CD4-positive, CD25-positive, alpha-beta regulatory T cell (primary cell): ENCODE results near the gene MRPL55. TPM values are rescaled to one million over a fixed set of nuclear protein-coding genes. Genes with fewer than 3 reads are reported as not detected.
A peak's percentile ranks its signal among the peaks of the same experiment; 100 is the strongest.

Experiments
- ATAC-seq, 2 donors: fragments of 150-1000 bp; cut with Tn5 transposase; one replicate each; pipeline ENCODE4 v1.10.0; 2021; ENCODE audit warnings: low read depth in 2 of 2, moderate number of reproducible peaks in 2 of 2, moderate library complexity in 1 of 2
- DNase-seq, 3 donors: peaks; one replicate each; pipeline versions ENCODE4 v3.0.0 to v3.0.0-alpha.2; 2012 to 2022; ENCODE audit warnings: mixed read lengths in 1 of 3
- H3K27ac ChIP-seq: one replicate; pipeline ENCODE4 v1.7.0; 2013; ENCODE audit warnings: mild to moderate bottlenecking, low read length; ENCODE audit not compliant: insufficient read depth, poor library complexity, severe bottlenecking
- H3K27me3 ChIP-seq: one replicate; pipeline ENCODE4 v1.7.0; 2013; ENCODE audit warnings: low read length; ENCODE audit not compliant: control insufficient read depth, insufficient read depth
- H3K36me3 ChIP-seq: one replicate; pipeline ENCODE4 v1.7.0; 2013; ENCODE audit warnings: mild to moderate bottlenecking, low read length, moderate library complexity; ENCODE audit not compliant: control insufficient read depth, insufficient read depth
- H3K4me1 ChIP-seq: 2 replicates; pipeline ENCODE4 v1.7.0; 2013; ENCODE audit warnings: mild to moderate bottlenecking, low read length; ENCODE audit not compliant: insufficient read depth, control insufficient read depth, poor library complexity, severe bottlenecking
- H3K4me3 ChIP-seq: one replicate; pipeline ENCODE4 v1.7.0; 2013; ENCODE audit warnings: low read depth, mild to moderate bottlenecking, low read length, moderate library complexity
- H3K9me3 ChIP-seq, 2 experiments: 1 replicate in 1 of 2; 2 replicates in 1 of 2; pipeline ENCODE4 v1.7.0; 2013; ENCODE audit warnings: low read length in 2 of 2, mild to moderate bottlenecking in 1 of 2, moderate library complexity in 1 of 2; ENCODE audit not compliant: control insufficient read depth in 2 of 2
- H3K27ac Mint-ChIP-seq, 3 donors: one replicate each; pipeline ENCODE4 v1.8.0; 2020 to 2022; ENCODE audit warnings: mild to moderate bottlenecking in 3 of 3, mixed read lengths in 3 of 3, moderate library complexity in 2 of 3
- H3K27me3 Mint-ChIP-seq: one replicate; pipeline ENCODE4 v1.8.0; 2022; ENCODE audit warnings: mild to moderate bottlenecking, mixed read lengths
- H3K36me3 Mint-ChIP-seq: one replicate; pipeline ENCODE4 v1.8.0; 2020; ENCODE audit warnings: mixed read lengths
- H3K4me1 Mint-ChIP-seq, 4 donors: one replicate each; pipeline ENCODE4 v1.8.0; 2020 to 2022; ENCODE audit warnings: mixed read lengths in 4 of 4, mild to moderate bottlenecking in 1 of 4
- H3K4me3 Mint-ChIP-seq, 4 donors: one replicate each; pipeline ENCODE4 v1.8.0; 2020 to 2022; ENCODE audit warnings: mild to moderate bottlenecking in 4 of 4, mixed read lengths in 4 of 4, moderate library complexity in 3 of 4
- H3K9me3 Mint-ChIP-seq, 7 donors: one replicate each; pipeline ENCODE4 v1.8.0; 2020 to 2022; ENCODE audit warnings: mixed read lengths in 7 of 7, mild to moderate bottlenecking in 3 of 7, moderate library complexity in 2 of 7
- polyA plus RNA-seq, 4 donors: library from polyadenylated mRNA; unstranded; fragments of 300-500 nt; fragmentation: Illumina TruSeq; gene quantifications; one replicate each; pipeline ENCODE4 v1.2.3, GENCODE V29; 2021
- total RNA-seq: library from RNA; stranded (reverse); gene quantifications from one replicate; pipeline ENCODE4 v1.2.3, GENCODE V29; 2022

Gene MRPL55
- total and polyA plus RNA-seq, 5 donors from 2014 or later = 62.5 to 163 (median 134) TPM

DNA sequence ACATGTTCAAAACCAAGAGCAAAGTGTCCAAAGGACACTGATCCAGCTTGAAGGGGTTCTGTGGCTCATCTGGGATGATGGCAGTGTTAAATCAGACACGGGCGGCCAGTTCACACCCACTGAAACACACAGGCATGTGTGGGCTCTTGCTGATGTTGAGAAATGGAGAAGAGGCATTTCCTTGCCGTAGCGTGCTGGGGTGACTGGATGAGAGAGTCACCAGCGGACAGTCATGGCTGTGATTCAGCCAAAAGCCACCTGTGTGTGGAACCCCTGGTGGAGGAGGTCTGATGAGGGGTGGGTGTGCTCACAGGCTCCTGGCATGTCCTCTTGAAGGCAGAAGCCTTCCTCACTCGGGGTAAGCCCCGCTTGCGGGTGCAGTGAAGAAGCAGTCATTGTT is 13.2 kb downstream of the MRPL55 start:
- DNase-seq (no peak), ATAC-seq (no peak)
- H3K27me3 Mint-ChIP-seq = no peaks in the 10 kb centered on the region
- no peaks in the 10 kb centered on the region for H3K27me3 ChIP-seq
- H3K27ac ChIP-seq = no peak overlapping the region
- H3K4me3 ChIP-seq = no peak overlapping the region
- H3K9me3 Mint-ChIP-seq = peaks cover 0 to 14% (median 2%) of the 10 kb centered on the region in 7 donors
- peaks cover 53% of the 10 kb centered on the region for H3K36me3 Mint-ChIP-seq
- H3K4me1 Mint-ChIP-seq = peaks cover 11 to 61% (median 28%) of the 10 kb centered on the region in 4 donors
- H3K9me3 ChIP-seq = peaks cover 6 to 14% of the 10 kb centered on the region in 2 experiments
- no peak overlapping the region for H3K4me3 Mint-ChIP-seq
- peak overlapping the region in 1 of 3 donors; percentile 36 for H3K27ac Mint-ChIP-seq
- peaks cover 17% of the 10 kb centered on the region for H3K4me1 ChIP-seq
- H3K36me3 ChIP-seq = peaks cover 52% of the 10 kb centered on the region

DNA sequence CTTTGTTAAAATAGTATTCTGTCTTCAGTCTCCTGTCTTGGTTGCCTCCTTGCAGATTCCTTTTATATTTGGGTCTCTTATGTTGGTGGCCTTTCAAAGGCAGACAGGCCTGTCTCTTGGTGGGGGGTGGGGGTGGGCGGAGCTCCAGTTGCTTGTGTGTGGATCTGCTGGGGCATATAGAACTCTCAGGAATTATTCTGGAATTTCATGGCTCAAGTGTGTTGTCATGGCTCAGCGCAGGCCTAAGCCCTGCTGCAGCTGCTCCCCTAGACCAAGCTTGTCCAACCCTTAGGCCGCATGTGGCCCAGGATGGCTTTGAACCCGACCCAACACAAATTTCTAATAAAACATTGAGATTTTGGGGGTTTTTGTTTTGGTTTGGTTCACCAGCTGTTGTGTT is 13.9 kb downstream of the MRPL55 start:
- no peak overlapping the region for H3K4me3 ChIP-seq
- peaks cover 25% of the 10 kb centered on the region for H3K4me1 ChIP-seq
- H3K27ac ChIP-seq = no peak overlapping the region
- Mint-ChIP-seq H3K36me3 (peaks cover 53% of the 10 kb centered on the region), H3K9me3 (peaks cover 0 to 14% (median 2%) of the 10 kb centered on the region in 7 donors), H3K27me3 (no peaks in the 10 kb centered on the region), H3K4me3 (peak overlapping the region in 2 of 4 donors; percentile 58 to 74), H3K4me1 (peaks cover 17 to 69% (median 32%) of the 10 kb centered on the region in 4 donors), H3K27ac (peak overlapping the region in 2 of 3 donors; percentile 48 to 68)
- DNase-seq (no peak), ATAC-seq (no peak)
- peaks cover 6 to 14% of the 10 kb centered on the region in 2 experiments for H3K9me3 ChIP-seq
- H3K27me3 ChIP-seq = no peaks in the 10 kb centered on the region
- peaks cover 53% of the 10 kb centered on the region for H3K36me3 ChIP-seq

DNA sequence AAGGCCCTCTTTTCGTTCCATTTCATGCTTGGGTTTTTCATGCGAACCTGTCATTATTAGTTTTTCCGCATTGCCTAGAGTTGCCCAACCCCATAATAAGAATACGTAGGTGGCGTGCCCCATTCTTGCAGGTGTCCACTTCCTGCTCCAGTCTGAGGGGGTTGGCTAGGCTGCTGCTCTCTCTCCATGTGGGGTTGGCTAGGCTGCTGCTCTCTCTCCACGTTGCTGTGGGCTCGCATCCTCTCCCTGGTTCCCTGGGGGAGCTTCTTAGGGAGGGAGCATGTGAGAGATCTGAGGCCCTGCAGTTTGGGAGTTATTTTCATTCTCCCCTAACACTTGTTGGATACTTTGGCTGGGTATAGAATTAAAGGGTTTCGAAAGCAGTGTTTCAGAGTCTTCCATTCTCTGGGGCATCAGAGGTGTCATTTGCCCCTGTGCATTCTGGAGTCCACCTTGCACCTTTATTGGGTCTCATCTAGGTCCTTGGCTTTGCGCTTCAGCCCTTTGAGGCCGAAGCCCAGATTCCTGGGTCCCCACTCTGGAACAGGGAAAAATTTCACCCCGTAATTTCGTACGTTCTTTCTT is 14.6 kb downstream of the MRPL55 start:
- H3K4me1 Mint-ChIP-seq = peaks cover 17 to 75% (median 37%) of the 10 kb centered on the region in 4 donors

DNA sequence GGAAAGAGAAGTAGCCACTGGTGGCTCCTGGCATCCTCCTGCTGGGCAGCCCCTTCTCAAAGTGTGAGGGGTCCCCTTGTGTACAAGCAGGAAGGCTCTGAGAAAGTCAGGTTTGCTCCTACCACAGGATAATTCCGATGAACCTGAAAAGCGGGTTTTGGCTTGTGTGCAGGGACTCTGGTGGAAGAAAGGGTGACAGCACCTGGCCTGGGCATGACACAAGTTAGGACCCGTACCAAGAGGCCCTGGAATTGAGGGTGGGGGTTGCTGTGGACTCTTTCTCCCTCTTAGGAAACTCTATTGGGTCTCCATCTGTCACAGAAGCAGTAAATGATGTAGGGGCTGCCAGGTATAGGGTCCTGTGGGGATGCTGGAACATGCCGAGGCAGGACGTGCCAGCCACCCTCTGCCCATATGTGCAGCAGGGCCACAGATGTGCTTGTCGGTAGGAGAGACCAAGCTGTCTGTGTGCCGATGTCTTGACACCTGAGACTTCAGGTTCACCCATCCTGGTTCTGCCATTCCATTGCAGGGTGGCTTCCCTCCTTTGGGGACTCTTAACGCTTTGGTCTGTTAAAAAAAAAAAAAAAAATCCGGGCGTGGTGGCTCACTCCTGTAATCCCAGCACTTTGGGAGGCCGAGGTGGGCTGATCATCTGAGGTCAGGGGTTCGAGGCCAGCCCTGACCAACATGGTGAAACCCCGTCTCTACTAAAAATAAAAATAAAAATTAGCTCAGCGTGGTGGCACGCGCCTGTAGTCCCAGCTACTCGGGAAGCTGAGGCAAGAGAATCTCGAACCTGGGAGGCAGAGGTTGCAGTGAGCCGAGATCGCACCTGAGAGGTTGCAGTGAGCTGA is 15.8 kb downstream of the MRPL55 start:
- H3K27ac ChIP-seq = no peak overlapping the region
- peaks cover 44% of the 10 kb centered on the region for H3K4me1 ChIP-seq
- H3K9me3 Mint-ChIP-seq = peaks cover 0 to 14% (median 2%) of the 10 kb centered on the region in 7 donors
- peaks cover 45% of the 10 kb centered on the region for H3K36me3 ChIP-seq
- ATAC-seq (no peak), DNase-seq (no peak)
- H3K36me3 Mint-ChIP-seq = peaks cover 43% of the 10 kb centered on the region
- H3K27me3 Mint-ChIP-seq = no peaks in the 10 kb centered on the region
- H3K27ac Mint-ChIP-seq = peak overlapping the region in 1 of 3 donors; percentile 26
- peaks cover 17 to 79% (median 47%) of the 10 kb centered on the region in 4 donors for H3K4me1 Mint-ChIP-seq
- H3K4me3 ChIP-seq = no peak overlapping the region
- peak overlapping the region in 1 of 4 donors; percentile 85 for H3K4me3 Mint-ChIP-seq
- peaks cover 6 to 14% of the 10 kb centered on the region in 2 experiments for H3K9me3 ChIP-seq
- no peaks in the 10 kb centered on the region for H3K27me3 ChIP-seq

More for the DNA sequence above, 14.6 kb downstream of the MRPL55 start:
- Histone ChIP-seq H3K4me1 (peaks cover 32% of the 10 kb centered on the region), H3K36me3 (peaks cover 50% of the 10 kb centered on the region), H3K27ac (no peak overlapping the region), H3K9me3 (peaks cover 6 to 14% of the 10 kb centered on the region in 2 experiments), H3K27me3 (no peaks in the 10 kb centered on the region), H3K4me3 (no peak overlapping the region)
- Mint-ChIP-seq H3K4me3 (peak overlapping the region in 1 of 4 donors; percentile 58), H3K27ac (peak overlapping the region; percentile 48 to 68 (median 56)), H3K27me3 (no peaks in the 10 kb centered on the region), H3K9me3 (peaks cover 0 to 14% (median 2%) of the 10 kb centered on the region in 7 donors), H3K36me3 (peaks cover 52% of the 10 kb centered on the region)
- no peak for ATAC-seq
- no peak for DNase-seq

DNA sequence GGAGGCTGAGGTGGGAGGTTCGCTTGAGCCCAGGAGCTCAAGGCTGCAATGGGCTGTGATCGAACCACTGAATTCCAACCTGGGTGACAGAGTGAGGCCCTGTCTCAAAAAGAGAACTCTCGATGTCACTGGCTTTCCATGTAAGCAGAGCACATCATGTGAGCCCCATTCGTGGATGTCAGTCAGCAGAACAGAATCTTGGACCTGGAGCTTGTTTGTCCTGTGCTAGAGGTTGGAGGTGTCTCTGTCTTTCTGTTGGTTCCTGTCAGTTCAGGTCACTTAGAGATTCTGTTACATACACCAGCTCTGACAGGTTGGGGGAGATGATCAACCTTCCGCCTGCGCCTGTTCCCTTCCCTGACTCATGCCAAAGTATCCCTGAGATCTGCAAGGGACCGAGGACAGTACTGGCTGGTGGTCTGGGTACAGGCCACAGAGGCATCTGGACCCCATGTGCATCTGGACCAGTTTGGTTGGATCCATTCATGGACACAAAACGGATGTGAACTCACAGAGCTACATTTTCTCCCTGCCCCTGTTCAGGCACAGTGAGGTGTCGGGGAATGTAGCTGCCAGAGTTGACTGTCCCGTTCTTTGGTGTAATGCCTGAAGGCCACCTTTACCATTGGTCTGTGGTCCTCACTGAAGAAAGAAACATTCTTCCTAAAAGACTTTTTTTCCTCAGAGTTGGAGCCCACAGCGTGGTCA is 16.6 kb downstream of the MRPL55 start:
- Mint-ChIP-seq H3K4me3 (peak overlapping the region in 2 of 4 donors; percentile 85 to 100), H3K9me3 (peaks cover 0 to 14% (median 2%) of the 10 kb centered on the region in 7 donors), H3K4me1 (peaks cover 22 to 83% (median 55%) of the 10 kb centered on the region in 4 donors), H3K36me3 (peaks cover 38% of the 10 kb centered on the region), H3K27ac (peak overlapping the region; percentile 26 to 83 (median 55)), H3K27me3 (no peaks in the 10 kb centered on the region)
- no peak overlapping the region for H3K27ac ChIP-seq
- H3K36me3 ChIP-seq = peaks cover 39% of the 10 kb centered on the region
- peaks cover 52% of the 10 kb centered on the region for H3K4me1 ChIP-seq
- no peak overlapping the region for H3K4me3 ChIP-seq
- DNase-seq (no peak), ATAC-seq (no peak)
- H3K9me3 ChIP-seq = peaks cover 6 to 14% of the 10 kb centered on the region in 2 experiments
- no peaks in the 10 kb centered on the region for H3K27me3 ChIP-seq

DNA sequence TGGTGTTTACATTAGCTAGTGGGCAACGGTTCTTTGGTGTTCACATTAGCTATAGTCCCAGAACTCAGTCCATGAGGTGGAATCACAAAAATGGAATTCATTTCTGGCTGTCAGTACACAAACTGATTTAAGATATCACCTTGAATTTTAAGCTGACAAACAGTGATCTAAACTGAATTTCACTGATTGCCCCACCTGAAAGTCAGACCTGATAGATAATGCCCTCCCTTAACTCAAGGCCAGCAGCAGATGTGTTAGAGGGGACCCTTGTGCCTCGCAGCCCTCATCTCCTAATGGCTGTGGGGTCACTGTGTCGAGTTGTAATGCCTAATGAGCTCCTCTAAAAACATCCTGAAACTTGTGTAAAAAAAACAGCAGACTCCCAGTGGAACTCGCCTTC is 18.0 kb downstream of the MRPL55 start:
- Mint-ChIP-seq H3K9me3 (peaks cover 0 to 14% (median 2%) of the 10 kb centered on the region in 7 donors), H3K4me1 (peaks cover 34 to 90% (median 66%) of the 10 kb centered on the region in 4 donors), H3K27me3 (no peaks in the 10 kb centered on the region), H3K27ac (peak overlapping the region; percentile 83 to 92 (median 87)), H3K4me3 (peak overlapping the region in 3 of 4 donors; percentile 42 to 100 (median 85)), H3K36me3 (peaks cover 32% of the 10 kb centered on the region)
- H3K27ac ChIP-seq = no peak overlapping the region
- DNase-seq (no peak), ATAC-seq (no peak)
- peaks cover 34% of the 10 kb centered on the region for H3K36me3 ChIP-seq
- H3K9me3 ChIP-seq = peaks cover 6 to 14% of the 10 kb centered on the region in 2 experiments
- H3K4me3 ChIP-seq = peak overlapping the region; percentile 48
- no peaks in the 10 kb centered on the region for H3K27me3 ChIP-seq
- H3K4me1 ChIP-seq = peaks cover 59% of the 10 kb centered on the region

DNA sequence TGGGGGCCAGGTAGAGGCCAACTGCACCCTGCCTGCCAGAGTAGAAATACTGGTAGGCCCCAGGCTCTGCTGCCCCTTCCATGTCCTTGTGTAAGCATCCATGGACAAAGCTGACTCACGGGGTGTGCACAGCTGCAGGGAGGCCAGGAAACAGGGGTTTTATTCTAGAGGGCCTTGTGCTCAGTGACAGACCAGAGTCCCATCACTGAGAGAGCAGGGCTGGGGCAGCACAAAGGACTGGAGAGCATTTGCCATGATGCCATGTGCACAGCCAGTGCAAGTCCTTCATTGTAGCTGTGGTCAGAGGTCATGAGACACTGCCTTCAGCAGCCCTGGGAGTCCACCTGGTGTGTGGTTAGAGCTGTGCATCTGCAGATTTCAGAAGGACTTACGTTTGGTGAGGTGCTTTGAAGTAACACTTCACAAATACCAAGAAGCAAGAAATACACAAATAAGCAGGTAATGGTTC is 18.5 kb downstream of the MRPL55 start:
- no peaks in the 10 kb centered on the region for H3K27me3 Mint-ChIP-seq
- H3K36me3 Mint-ChIP-seq = peaks cover 29% of the 10 kb centered on the region
- peak overlapping the region; percentile 83 to 92 (median 87) for H3K27ac Mint-ChIP-seq
- Histone ChIP-seq H3K4me3 (peak overlapping the region; percentile 48), H3K9me3 (peaks cover 6 to 14% of the 10 kb centered on the region in 2 experiments), H3K4me1 (peaks cover 63% of the 10 kb centered on the region), H3K36me3 (peaks cover 34% of the 10 kb centered on the region), H3K27me3 (no peaks in the 10 kb centered on the region), H3K27ac (peak overlapping the region; percentile 39)
- DNase-seq (no peak), ATAC-seq (peak in 1 of 2 donors; percentile 15)
- H3K4me1 Mint-ChIP-seq = peaks cover 34 to 90% (median 66%) of the 10 kb centered on the region in 4 donors
- H3K4me3 Mint-ChIP-seq = peak overlapping the region; percentile 18 to 100 (median 59)
- H3K9me3 Mint-ChIP-seq = peaks cover 0 to 14% (median 1%) of the 10 kb centered on the region in 7 donors
